ENCODE data around the gene GKN2. TPM values are rescaled to one million over a fixed set of nuclear protein-coding genes. Genes with fewer than 3 reads are reported as not detected.

The GKN2 gene
- total and polyA plus RNA-seq, 2 of the 13 experiments (the other 11 are each of a cell fraction or from before 2014, with no cell fraction given) = not detected

GRCh38 chr2:68989035-68989434 lies 36.3 kb upstream of the GKN2 start:
- H3K36me3 ChIP-seq (replicated peaks in 1 of 2; ENCODE audit: control insufficient read depth in 1 of 2, insufficient read depth in 2 of 2, low read length in 2 of 2) = no peaks in the 10 kb centered on the region
- BruUV-seq (replicated peaks) = no TSS peak
- H3K9me3 ChIP-seq (ENCODE audit: low read length) = no peaks in the 10 kb centered on the region
- FAIRE-seq (no peak), ATAC-seq (no peak), DNase-seq (ENCODE audit: low spot score) (no peak)
- H3K9ac ChIP-seq (ENCODE audit: insufficient read depth, low read depth, low read length) = no peak overlapping the region
- CTCF ChIA-PET (ENCODE audit: low intra/inter-chr PET ratio, low total read pairs) = no interaction called here
- no peaks in the 10 kb centered on the region for H4K20me1 ChIP-seq (ENCODE audit: insufficient read depth, low read length)
- H3K4me2 ChIP-seq (ENCODE audit: low read depth, low read length) = no peak overlapping the region
- in situ Hi-C loops (cut with HindIII; ENCODE audit: extremely low pct_ligation_motif_present, low pct_unique_long_range_greater_than_20kb) (no loop called here), intact Hi-C loops (cut with micrococcal nuclease; ENCODE audit: unreplicated experiment) (no loop called here)
- no peaks in the 10 kb centered on the region for H3K79me2 ChIP-seq (ENCODE audit: insufficient read depth, low read length)
- 23% methylated on average over 4 of the region's 5 CpGs for WGBS (ENCODE audit: low lambda C conversion rate)
- H3K27me3 ChIP-seq (ENCODE audit: control insufficient read depth in 1 of 2, insufficient read depth in 2 of 2, low read length in 2 of 2) = peaks cover 2 to 29% of the 10 kb centered on the region in 2 experiments; a peak in 3 of 5 replicates
- no peak overlapping the region for H2AFZ ChIP-seq (ENCODE audit: low read length)
- TF ChIP-seq, protein P1, sequence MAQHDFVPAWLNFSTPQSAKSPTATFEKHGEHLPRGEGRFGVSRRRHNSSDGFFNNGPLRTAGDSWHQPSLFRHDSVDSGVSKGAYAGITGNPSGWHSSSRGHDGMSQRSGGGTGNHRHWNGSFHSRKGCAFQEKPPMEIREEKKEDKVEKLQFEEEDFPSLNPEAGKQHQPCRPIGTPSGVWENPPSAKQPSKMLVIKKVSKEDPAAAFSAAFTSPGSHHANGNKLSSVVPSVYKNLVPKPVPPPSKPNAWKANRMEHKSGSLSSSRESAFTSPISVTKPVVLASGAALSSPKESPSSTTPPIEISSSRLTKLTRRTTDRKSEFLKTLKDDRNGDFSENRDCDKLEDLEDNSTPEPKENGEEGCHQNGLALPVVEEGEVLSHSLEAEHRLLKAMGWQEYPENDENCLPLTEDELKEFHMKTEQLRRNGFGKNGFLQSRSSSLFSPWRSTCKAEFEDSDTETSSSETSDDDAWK (CRISPR knock-in tag; IDR thresholded peaks at IDR 0.05) = no peak
- TF ChIP-seq ZKSCAN5 (CRISPR knock-in tag; IDR thresholded peaks at IDR 0.05) (no peak), REXO4 (CRISPR knock-in tag; IDR thresholded peaks at IDR 0.05; ENCODE audit: borderline replicate concordance) (no peak), ZNF33A (CRISPR knock-in tag; IDR thresholded peaks at IDR 0.05; ENCODE audit: borderline replicate concordance) (no peak), BHLHE40 (IDR thresholded peaks at IDR 0.05; ENCODE audit: low read length) (no peak), ZNF644 (CRISPR knock-in tag; IDR thresholded peaks at IDR 0.05; ENCODE audit: low read depth) (no peak), ELF1 (CRISPR knock-in tag; IDR thresholded peaks at IDR 0.05) (no peak), ZNF513 (CRISPR knock-in tag; conservative IDR thresholded peaks at IDR 0.05) (no peak), HOXA3 (CRISPR knock-in tag; IDR thresholded peaks at IDR 0.05) (no peak), RFX5 (IDR thresholded peaks at IDR 0.05; ENCODE audit: low read depth, low read length) (no peak), ZNF557 (CRISPR knock-in tag; IDR thresholded peaks at IDR 0.05) (no peak), ZNF441 (CRISPR knock-in tag; IDR thresholded peaks at IDR 0.05; ENCODE audit: borderline replicate concordance) (no peak), SMARCC2 (IDR thresholded peaks at IDR 0.05) (no peak), E2F1 (CRISPR knock-in tag; IDR thresholded peaks at IDR 0.05) (no peak), NFE2L1 (CRISPR knock-in tag; IDR thresholded peaks at IDR 0.05; ENCODE audit: borderline replicate concordance) (no peak)
- TF ChIP-seq, protein P2, sequence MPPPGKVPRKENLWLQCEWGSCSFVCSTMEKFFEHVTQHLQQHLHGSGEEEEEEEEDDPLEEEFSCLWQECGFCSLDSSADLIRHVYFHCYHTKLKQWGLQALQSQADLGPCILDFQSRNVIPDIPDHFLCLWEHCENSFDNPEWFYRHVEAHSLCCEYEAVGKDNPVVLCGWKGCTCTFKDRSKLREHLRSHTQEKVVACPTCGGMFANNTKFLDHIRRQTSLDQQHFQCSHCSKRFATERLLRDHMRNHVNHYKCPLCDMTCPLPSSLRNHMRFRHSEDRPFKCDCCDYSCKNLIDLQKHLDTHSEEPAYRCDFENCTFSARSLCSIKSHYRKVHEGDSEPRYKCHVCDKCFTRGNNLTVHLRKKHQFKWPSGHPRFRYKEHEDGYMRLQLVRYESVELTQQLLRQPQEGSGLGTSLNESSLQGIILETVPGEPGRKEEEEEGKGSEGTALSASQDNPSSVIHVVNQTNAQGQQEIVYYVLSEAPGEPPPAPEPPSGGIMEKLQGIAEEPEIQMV (CRISPR knock-in tag; IDR thresholded peaks at IDR 0.05; ENCODE audit: low read depth) = no peak
- H3K4me3 ChIP-seq (replicated peaks in 1 of 3; ENCODE audit: insufficient read depth in 1 of 3, low read depth in 2 of 3, low read length in 3 of 3) = no peak overlapping the region
- POLR2A ChIA-PET = no interaction called here
- H3K27ac ChIP-seq (ENCODE audit: extremely low read length, insufficient read depth, low read length) = no peak overlapping the region
- peaks cover 16% of the 10 kb centered on the region for H3K4me1 ChIP-seq (ENCODE audit: insufficient read depth, low read length)
